ENCODE data around the gene SGSM1. TPM values are rescaled to one million over a fixed set of nuclear protein-coding genes. Genes with fewer than 3 reads are reported as not detected.

The SGSM1 gene
- total and polyA plus RNA-seq, 2 experiments from 2014 or later = 0.39 TPM; not detected in 1

GRCh38 chr22:24859587-24859986 lies 53.6 kb downstream of the SGSM1 start:
- H3K9me3 ChIP-seq (ENCODE audit: low read depth) = no peaks in the 10 kb centered on the region
- no peak for TF ChIP-seq CTCF (IDR thresholded peaks at IDR 0.05; ENCODE audit: low read depth, low read length)

GRCh38 chr22:24865508-24865907 lies 59.5 kb downstream of the SGSM1 start:
- no peak overlapping the region for H3K27ac ChIP-seq
- no peaks in the 10 kb centered on the region for H3K36me3 ChIP-seq
- H3K27me3 ChIP-seq = no peaks in the 10 kb centered on the region
- no peak for DNase-seq (ENCODE audit: low read depth in 1 of 2, low spot score in 1 of 2)
- no peaks in the 10 kb centered on the region for H3K4me1 ChIP-seq (ENCODE audit: low read depth)
- H3K9me3 ChIP-seq (ENCODE audit: low read depth) = no peaks in the 10 kb centered on the region
- TF ChIP-seq CTCF (IDR thresholded peaks at IDR 0.05; ENCODE audit: low read depth, low read length) = no peak
- no peak overlapping the region for H3K4me3 ChIP-seq

More at GRCh38 chr22:24859587-24859986, 53.6 kb downstream of the SGSM1 start:
- Histone ChIP-seq H3K4me3 (no peak overlapping the region), H3K27me3 (no peaks in the 10 kb centered on the region), H3K36me3 (no peaks in the 10 kb centered on the region), H3K4me1 (ENCODE audit: low read depth) (no peaks in the 10 kb centered on the region), H3K27ac (no peak overlapping the region)
- DNase-seq (ENCODE audit: low read depth in 1 of 2, low spot score in 1 of 2) = no peak

- no peak overlapping the region for H3K4me3 ChIP-seq
- TF ChIP-seq CTCF (IDR thresholded peaks at IDR 0.05; ENCODE audit: low read depth, low read length) = no peak
- H3K27ac ChIP-seq = no peak overlapping the region
- no peaks in the 10 kb centered on the region for H3K4me1 ChIP-seq (ENCODE audit: low read depth)
- DNase-seq (ENCODE audit: low read depth in 1 of 2, low spot score in 1 of 2) = no peak
- H3K27me3 ChIP-seq = no peaks in the 10 kb centered on the region
- no peaks in the 10 kb centered on the region for H3K36me3 ChIP-seq
- H3K9me3 ChIP-seq (ENCODE audit: low read depth) = no peaks in the 10 kb centered on the region
These were observed 61.5 kb downstream of the SGSM1 start for GRCh38 chr22:24867323-24868022.

- no peaks in the 10 kb centered on the region for H3K4me1 ChIP-seq (ENCODE audit: low read depth)
- H3K4me3 ChIP-seq = no peak overlapping the region
- no peak for DNase-seq (ENCODE audit: low read depth in 1 of 2, low spot score in 1 of 2)
- no peaks in the 10 kb centered on the region for H3K27me3 ChIP-seq
- TF ChIP-seq CTCF (IDR thresholded peaks at IDR 0.05; ENCODE audit: low read depth, low read length) = no peak
- H3K36me3 ChIP-seq = no peaks in the 10 kb centered on the region
- no peaks in the 10 kb centered on the region for H3K9me3 ChIP-seq (ENCODE audit: low read depth)
- no peak overlapping the region for H3K27ac ChIP-seq
These were observed 63.0 kb downstream of the SGSM1 start for GRCh38 chr22:24868979-24869378.

GRCh38 chr22:24871611-24872205 lies 65.7 kb downstream of the SGSM1 start:
- Histone ChIP-seq H3K27ac (no peak overlapping the region), H3K36me3 (no peaks in the 10 kb centered on the region), H3K9me3 (ENCODE audit: low read depth) (no peaks in the 10 kb centered on the region), H3K4me3 (no peak overlapping the region), H3K4me1 (ENCODE audit: low read depth) (no peaks in the 10 kb centered on the region), H3K27me3 (no peaks in the 10 kb centered on the region)
- no peak for TF ChIP-seq CTCF (IDR thresholded peaks at IDR 0.05; ENCODE audit: low read depth, low read length)
- DNase-seq (ENCODE audit: low read depth in 1 of 2, low spot score in 1 of 2) = peak in 1 of 2 donors; percentile 52

All from cardiac muscle cell (in vitro differentiated cells and primary cell).